Neural cell (in vitro differentiated cells): Measurements from ENCODE around the gene ADH4. TPM values are rescaled to one million over a fixed set of nuclear protein-coding genes. Genes with fewer than 3 reads are reported as not detected.

Source experiments
- H2AFZ ChIP-seq: fragments of 200-600, 300-800 bp; sonication (generic), shearing (Covaris generic); 2 replicates; pipeline ENCODE4 v1.6.0; 2014; ENCODE audit warnings: low read depth, mild to moderate bottlenecking, antibody characterized with exemption, low read length, moderate library complexity
- H3F3A ChIP-seq: fragments of 200-600 bp; shearing (Covaris generic); 2 replicates; pipeline ENCODE4 v1.6.1; 2016; ENCODE audit warnings: mild to moderate bottlenecking, moderate library complexity, mixed read lengths, antibody characterized with exemption, low read length; ENCODE audit not compliant: insufficient read depth, poor library complexity, severe bottlenecking
- H3K27ac ChIP-seq: fragments of 200-600, 300-800 bp; sonication (generic), shearing (Covaris generic); 2 replicates; pipeline ENCODE4 v1.5.1; 2014; ENCODE audit warnings: mild to moderate bottlenecking, low read length, moderate library complexity
- H3K27me3 ChIP-seq: fragments of 300-800, 200-600 bp; sonication (generic), shearing (Covaris generic); 2 replicates; pipeline ENCODE4 v1.6.0; 2014; ENCODE audit warnings: mild to moderate bottlenecking, low read depth, low read length, moderate library complexity; ENCODE audit not compliant: insufficient read depth
- H3K36me3 ChIP-seq: fragments of 300-800, 200-600 bp; sonication (generic), shearing (Covaris generic); 2 replicates; pipeline ENCODE4 v1.5.1; 2014; ENCODE audit warnings: mild to moderate bottlenecking, antibody characterized with exemption, low read length, moderate library complexity; ENCODE audit not compliant: insufficient read depth
- H3K4me2 ChIP-seq: fragments of 300-800, 200-600 bp; sonication (generic), shearing (Covaris generic); 2 replicates; pipeline ENCODE4 v1.6.0; 2014; ENCODE audit warnings: mild to moderate bottlenecking, low read length
- H3K4me3 ChIP-seq: fragments of 300-800, 200-600 bp; sonication (generic), shearing (Covaris generic); 2 replicates; pipeline ENCODE4 v1.5.1; 2014; ENCODE audit warnings: mild to moderate bottlenecking, low read length, moderate library complexity
- H3K79me2 ChIP-seq: fragments of 200-600 bp; shearing (Covaris generic); replicated peaks from 2 replicates; pipeline ENCODE4 v1.6.0; 2014; ENCODE audit warnings: mild to moderate bottlenecking, low read length, moderate library complexity; ENCODE audit not compliant: insufficient read depth
- H3K9ac ChIP-seq: fragments of 300-800, 200-600 bp; sonication (generic), shearing (Covaris generic); 2 replicates; pipeline ENCODE4 v1.6.1; 2016; ENCODE audit warnings: mild to moderate bottlenecking, low read length, mixed read lengths
- H3K9me2 ChIP-seq: fragments of 200-600 bp; shearing (Covaris generic); 2 replicates; pipeline ENCODE4 v1.6.1; 2016; ENCODE audit warnings: mild to moderate bottlenecking, low read length, mixed read lengths; ENCODE audit not compliant: insufficient read depth
- H3K9me3 ChIP-seq: fragments of 200-600, 300-800 bp; sonication (generic), shearing (Covaris generic); 2 replicates; pipeline ENCODE4 v1.6.1; 2016; ENCODE audit warnings: mild to moderate bottlenecking, mixed run types, low read length, moderate library complexity, mixed read lengths
- H4K20me1 ChIP-seq: fragments of 200-600 bp; shearing (Covaris generic); 2 replicates; pipeline ENCODE4 v1.6.1; 2016; ENCODE audit warnings: mild to moderate bottlenecking, mixed run types; ENCODE audit not compliant: insufficient read depth
- EP300 ChIP-seq: fragments of 450-650 bp; conservative IDR thresholded peaks from 2 replicates; pipeline ENCODE4 v1.6.1; 2014; ENCODE audit warnings: antibody characterized with exemption, mild to moderate bottlenecking, moderate library complexity; ENCODE audit not compliant: poor library complexity, severe bottlenecking
- EZH2 ChIP-seq: fragments of 200-600, 300-800 bp; shearing (Covaris generic), sonication (generic); IDR thresholded peaks from 2 replicates; pipeline ENCODE4 v1.6.1; 2014; ENCODE audit warnings: antibody characterized with exemption, low read length, borderline replicate concordance, mild to moderate bottlenecking; ENCODE audit not compliant: insufficient read depth, poor library complexity, severe bottlenecking
- MXI1 ChIP-seq: fragments of 450-650 bp; conservative IDR thresholded peaks from 2 replicates; pipeline ENCODE4 v1.6.1; 2014; ENCODE audit warnings: antibody characterized with exemption, mild to moderate bottlenecking; ENCODE audit not compliant: poor library complexity, severe bottlenecking
- POLR2AphosphoS5 ChIP-seq: IDR thresholded peaks from 2 replicates; pipeline ENCODE4 v1.6.1; 2012
- RAD21 ChIP-seq: fragments of 450-650 bp; conservative IDR thresholded peaks from 2 replicates; pipeline ENCODE4 v1.6.1; 2014; ENCODE audit warnings: antibody characterized with exemption, mild to moderate bottlenecking, moderate library complexity
- SMC3 ChIP-seq: fragments of 450-650 bp; conservative IDR thresholded peaks from 2 replicates; pipeline ENCODE4 v1.6.1; 2014; ENCODE audit warnings: antibody characterized with exemption, mild to moderate bottlenecking, moderate library complexity; ENCODE audit not compliant: poor library complexity
- TAF1 ChIP-seq: IDR thresholded peaks from 2 replicates; pipeline ENCODE4 v1.6.1; 2012; ENCODE audit warnings: low read depth
- polyA plus RNA-seq: library from polyadenylated mRNA; depleted of rRNA; stranded (reverse); fragments of >200 nt; gene quantifications from 2 replicates; pipeline ENCODE4 v1.2.3, GENCODE V29; 2014
- TF ChIP-seq, protein P1 (sequence below): fragments of 450-650 bp; IDR thresholded peaks from 2 replicates; pipeline ENCODE4 v1.5.1; 2014; ENCODE audit warnings: antibody characterized with exemption, mild to moderate bottlenecking, moderate library complexity; ENCODE audit not compliant: poor library complexity, severe bottlenecking
- TF ChIP-seq, protein P2 (sequence below): IDR thresholded peaks from 2 replicates; pipeline ENCODE4 v1.6.1; 2012; ENCODE audit warnings: borderline replicate concordance

ADH4 gene
- polyA plus RNA-seq, 1 donor from 2014 or later, result not detected

DNA sequence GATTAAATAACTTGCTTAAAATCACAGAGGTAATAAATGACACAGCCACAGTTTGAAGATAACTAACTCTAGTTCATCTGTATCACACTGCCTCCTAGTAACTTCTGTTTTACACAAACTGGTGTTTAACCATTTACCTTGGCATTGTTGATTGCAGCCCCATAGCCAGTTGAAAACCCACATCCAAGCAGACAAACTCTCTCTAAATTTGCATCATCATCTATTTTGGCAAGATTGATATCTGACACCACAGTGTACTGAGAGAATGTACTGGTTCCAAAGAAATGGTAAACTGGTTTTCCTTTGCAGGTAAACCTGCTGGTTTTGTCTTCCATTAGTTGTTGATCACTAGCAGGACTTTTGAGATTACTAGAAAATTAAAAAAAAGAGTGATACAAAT, 7.8 kb downstream of the ADH4 start:
- TF ChIP-seq SMC3 (no peak), EP300 (no peak), POLR2AphosphoS5 (no peak)
- TF ChIP-seq, protein P1, sequence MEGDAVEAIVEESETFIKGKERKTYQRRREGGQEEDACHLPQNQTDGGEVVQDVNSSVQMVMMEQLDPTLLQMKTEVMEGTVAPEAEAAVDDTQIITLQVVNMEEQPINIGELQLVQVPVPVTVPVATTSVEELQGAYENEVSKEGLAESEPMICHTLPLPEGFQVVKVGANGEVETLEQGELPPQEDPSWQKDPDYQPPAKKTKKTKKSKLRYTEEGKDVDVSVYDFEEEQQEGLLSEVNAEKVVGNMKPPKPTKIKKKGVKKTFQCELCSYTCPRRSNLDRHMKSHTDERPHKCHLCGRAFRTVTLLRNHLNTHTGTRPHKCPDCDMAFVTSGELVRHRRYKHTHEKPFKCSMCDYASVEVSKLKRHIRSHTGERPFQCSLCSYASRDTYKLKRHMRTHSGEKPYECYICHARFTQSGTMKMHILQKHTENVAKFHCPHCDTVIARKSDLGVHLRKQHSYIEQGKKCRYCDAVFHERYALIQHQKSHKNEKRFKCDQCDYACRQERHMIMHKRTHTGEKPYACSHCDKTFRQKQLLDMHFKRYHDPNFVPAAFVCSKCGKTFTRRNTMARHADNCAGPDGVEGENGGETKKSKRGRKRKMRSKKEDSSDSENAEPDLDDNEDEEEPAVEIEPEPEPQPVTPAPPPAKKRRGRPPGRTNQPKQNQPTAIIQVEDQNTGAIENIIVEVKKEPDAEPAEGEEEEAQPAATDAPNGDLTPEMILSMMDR, result no peak
- no peaks in the 10 kb centered on the region for H3K27me3 ChIP-seq
- no peaks in the 10 kb centered on the region for H3K9me2 ChIP-seq
- no peak overlapping the region for H3K9ac ChIP-seq
- no peak overlapping the region for H3K4me3 ChIP-seq
- H3K79me2 ChIP-seq, result no peaks in the 10 kb centered on the region
- no peak overlapping the region for H3K4me2 ChIP-seq
- H3K27ac ChIP-seq, result no peak overlapping the region
- H2AFZ ChIP-seq, result no peak overlapping the region
- H3K36me3 ChIP-seq, result no peaks in the 10 kb centered on the region
- no peaks in the 10 kb centered on the region for H4K20me1 ChIP-seq
- no peaks in the 10 kb centered on the region for H3F3A ChIP-seq
- H3K9me3 ChIP-seq, result no peaks in the 10 kb centered on the region

DNA sequence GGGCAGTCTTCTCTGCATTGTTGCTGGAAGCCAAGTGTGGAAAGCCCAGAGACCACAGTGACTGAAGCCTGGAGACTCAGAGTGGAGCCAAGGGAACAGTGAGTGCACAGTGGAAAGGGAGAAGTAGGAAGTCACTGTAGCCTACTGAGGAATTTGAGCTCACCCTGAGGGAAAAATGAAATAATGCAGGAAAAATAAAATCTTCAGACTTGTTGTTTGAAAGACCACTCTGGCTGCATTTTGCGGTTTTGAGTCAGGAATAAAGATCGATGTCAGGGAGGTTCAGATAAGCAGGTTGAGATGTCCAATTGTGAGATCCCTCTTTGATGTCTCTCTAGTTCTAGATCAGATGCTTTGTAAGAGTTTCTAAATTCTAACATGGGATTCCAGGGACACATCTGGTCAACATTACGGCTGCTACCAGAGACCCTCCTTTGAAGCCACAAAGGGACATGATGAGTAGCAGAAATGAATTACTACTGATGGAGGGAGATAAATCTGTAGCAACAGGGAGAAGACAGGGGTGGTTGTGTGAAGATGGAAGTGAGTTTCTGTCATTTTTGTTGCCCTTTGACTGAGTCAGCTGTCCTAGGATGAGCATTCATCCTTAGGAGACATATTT, 8.4 kb downstream of the ADH4 start:
- no peaks in the 10 kb centered on the region for H3K36me3 ChIP-seq
- no peaks in the 10 kb centered on the region for H4K20me1 ChIP-seq
- H3K9ac ChIP-seq, result no peak overlapping the region
- no peaks in the 10 kb centered on the region for H3F3A ChIP-seq
- H3K27me3 ChIP-seq, result no peaks in the 10 kb centered on the region
- H3K79me2 ChIP-seq, result no peaks in the 10 kb centered on the region
- no peaks in the 10 kb centered on the region for H3K9me2 ChIP-seq
- H3K4me3 ChIP-seq, result no peak overlapping the region
- no peaks in the 10 kb centered on the region for H3K9me3 ChIP-seq
- no peak for TF ChIP-seq POLR2AphosphoS5
- no peak for TF ChIP-seq EP300
- no peak for TF ChIP-seq EZH2
- TF ChIP-seq TAF1, result no peak
- TF ChIP-seq MXI1, result no peak
- TF ChIP-seq, protein P1, result no peak
- TF ChIP-seq RAD21, result no peak
- TF ChIP-seq, protein P2, sequence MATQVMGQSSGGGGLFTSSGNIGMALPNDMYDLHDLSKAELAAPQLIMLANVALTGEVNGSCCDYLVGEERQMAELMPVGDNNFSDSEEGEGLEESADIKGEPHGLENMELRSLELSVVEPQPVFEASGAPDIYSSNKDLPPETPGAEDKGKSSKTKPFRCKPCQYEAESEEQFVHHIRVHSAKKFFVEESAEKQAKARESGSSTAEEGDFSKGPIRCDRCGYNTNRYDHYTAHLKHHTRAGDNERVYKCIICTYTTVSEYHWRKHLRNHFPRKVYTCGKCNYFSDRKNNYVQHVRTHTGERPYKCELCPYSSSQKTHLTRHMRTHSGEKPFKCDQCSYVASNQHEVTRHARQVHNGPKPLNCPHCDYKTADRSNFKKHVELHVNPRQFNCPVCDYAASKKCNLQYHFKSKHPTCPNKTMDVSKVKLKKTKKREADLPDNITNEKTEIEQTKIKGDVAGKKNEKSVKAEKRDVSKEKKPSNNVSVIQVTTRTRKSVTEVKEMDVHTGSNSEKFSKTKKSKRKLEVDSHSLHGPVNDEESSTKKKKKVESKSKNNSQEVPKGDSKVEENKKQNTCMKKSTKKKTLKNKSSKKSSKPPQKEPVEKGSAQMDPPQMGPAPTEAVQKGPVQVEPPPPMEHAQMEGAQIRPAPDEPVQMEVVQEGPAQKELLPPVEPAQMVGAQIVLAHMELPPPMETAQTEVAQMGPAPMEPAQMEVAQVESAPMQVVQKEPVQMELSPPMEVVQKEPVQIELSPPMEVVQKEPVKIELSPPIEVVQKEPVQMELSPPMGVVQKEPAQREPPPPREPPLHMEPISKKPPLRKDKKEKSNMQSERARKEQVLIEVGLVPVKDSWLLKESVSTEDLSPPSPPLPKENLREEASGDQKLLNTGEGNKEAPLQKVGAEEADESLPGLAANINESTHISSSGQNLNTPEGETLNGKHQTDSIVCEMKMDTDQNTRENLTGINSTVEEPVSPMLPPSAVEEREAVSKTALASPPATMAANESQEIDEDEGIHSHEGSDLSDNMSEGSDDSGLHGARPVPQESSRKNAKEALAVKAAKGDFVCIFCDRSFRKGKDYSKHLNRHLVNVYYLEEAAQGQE, result no peak
- no peak for TF ChIP-seq SMC3
- no peak overlapping the region for H3K4me2 ChIP-seq
- H2AFZ ChIP-seq, result no peak overlapping the region
- H3K27ac ChIP-seq, result no peak overlapping the region
